C4-2B (cell line): ENCODE data around the gene ZFP3.

Source experiments
- ZFX ChIP-seq: fragments of 450-650 bp; IDR thresholded peaks from 2 replicates; pipeline ENCODE4 v1.6.1; 2017
- TF ChIP-seq, protein P1 (sequence below): fragments of 450-650 bp; conservative IDR thresholded peaks from 2 replicates; pipeline ENCODE4 v1.5.1; 2017; ENCODE audit warnings: mild to moderate bottlenecking

GRCh38 chr17:5047446-5047845, 30.8 kb upstream of the ZFP3 start:
- TF ChIP-seq, protein P1, sequence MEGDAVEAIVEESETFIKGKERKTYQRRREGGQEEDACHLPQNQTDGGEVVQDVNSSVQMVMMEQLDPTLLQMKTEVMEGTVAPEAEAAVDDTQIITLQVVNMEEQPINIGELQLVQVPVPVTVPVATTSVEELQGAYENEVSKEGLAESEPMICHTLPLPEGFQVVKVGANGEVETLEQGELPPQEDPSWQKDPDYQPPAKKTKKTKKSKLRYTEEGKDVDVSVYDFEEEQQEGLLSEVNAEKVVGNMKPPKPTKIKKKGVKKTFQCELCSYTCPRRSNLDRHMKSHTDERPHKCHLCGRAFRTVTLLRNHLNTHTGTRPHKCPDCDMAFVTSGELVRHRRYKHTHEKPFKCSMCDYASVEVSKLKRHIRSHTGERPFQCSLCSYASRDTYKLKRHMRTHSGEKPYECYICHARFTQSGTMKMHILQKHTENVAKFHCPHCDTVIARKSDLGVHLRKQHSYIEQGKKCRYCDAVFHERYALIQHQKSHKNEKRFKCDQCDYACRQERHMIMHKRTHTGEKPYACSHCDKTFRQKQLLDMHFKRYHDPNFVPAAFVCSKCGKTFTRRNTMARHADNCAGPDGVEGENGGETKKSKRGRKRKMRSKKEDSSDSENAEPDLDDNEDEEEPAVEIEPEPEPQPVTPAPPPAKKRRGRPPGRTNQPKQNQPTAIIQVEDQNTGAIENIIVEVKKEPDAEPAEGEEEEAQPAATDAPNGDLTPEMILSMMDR, result no peak
- TF ChIP-seq ZFX, result no peak
